ENCODE measurements around the gene KCNK17.

Gene KCNK17

GRCh38 chr6:39313526-39314272 is 520 bp downstream of the KCNK17 start:
- Histone ChIP-seq H3K9me3 (replicated peaks in 1 of 11) (no peaks in the 10 kb centered on the region), H3K4me2 (peak overlapping the region; percentile 91 to 100 (median 99)), H3K36me3 (no peaks in the 10 kb centered on the region), H3K4me3 (peak overlapping the region; percentile 41 to 66 (median 58)), H4K20me1 (peaks cover 0 to 38% (median 14%) of the 10 kb centered on the region in 11 experiments; a peak in 11 of 22 replicates), H3K27ac (peak overlapping the region in 7 of 11 experiments; percentile 7 to 73 (median 55); a peak in 13 of 22 replicates), H3K27me3 (peaks cover 34 to 53% (median 41%) of the 10 kb centered on the region in 11 experiments), H3K4me1 (peaks cover 25 to 67% (median 57%) of the 10 kb centered on the region in 10 experiments), H3K9ac (peak overlapping the region; percentile 22 to 74 (median 53); a peak in 19 of 22 replicates)
- TF ChIP-seq Cebpa-rat (IDR thresholded peaks at IDR 0.05), result no peak

GRCh38 chr6:39312912-39313525 is 1.2 kb downstream of the KCNK17 start:
- H3K36me3 ChIP-seq, result no peaks in the 10 kb centered on the region
- no peak overlapping the region; a peak in 1 of 22 replicates for H3K27ac ChIP-seq
- H4K20me1 ChIP-seq, result peaks cover 0 to 38% (median 14%) of the 10 kb centered on the region in 11 experiments; a peak in 11 of 22 replicates
- peaks cover 34 to 53% (median 41%) of the 10 kb centered on the region in 11 experiments for H3K27me3 ChIP-seq
- H3K9ac ChIP-seq, result peak overlapping the region in 2 of 11 experiments; percentile 22 to 58; a peak in 1 of 22 replicates
- no peak for TF ChIP-seq Cebpa-rat (IDR thresholded peaks at IDR 0.05)
- peak overlapping the region; percentile 41 to 66 (median 58); a peak in 16 of 20 replicates for H3K4me3 ChIP-seq
- H3K4me2 ChIP-seq, result peak overlapping the region; percentile 91 to 100 (median 99)
- H3K9me3 ChIP-seq (replicated peaks in 1 of 11), result no peaks in the 10 kb centered on the region
- peaks cover 25 to 63% (median 50%) of the 10 kb centered on the region in 10 experiments for H3K4me1 ChIP-seq

- Histone ChIP-seq H3K36me3 (no peaks in the 10 kb centered on the region), H4K20me1 (peaks cover 0 to 38% (median 14%) of the 10 kb centered on the region in 11 experiments; a peak in 12 of 22 replicates), H3K27me3 (peaks cover 34 to 45% (median 40%) of the 10 kb centered on the region in 11 experiments), H3K27ac (peak overlapping the region in 2 of 11 experiments; percentile 13 to 31; a peak in 1 of 22 replicates), H3K9ac (0 out of 22 replicates have a peak overlapping the region, but pooled peaks of 1 of the 11 experiments have one; percentile 15), H3K4me1 (peaks cover 25 to 55% (median 40%) of the 10 kb centered on the region in 10 experiments), H3K4me2 (peak overlapping the region in 10 of 11 experiments; percentile 2 to 84 (median 80); a peak in 18 of 22 replicates), H3K9me3 (replicated peaks in 1 of 11) (no peaks in the 10 kb centered on the region), H3K4me3 (no peak overlapping the region)
- no peak for TF ChIP-seq Cebpa-rat (IDR thresholded peaks at IDR 0.05)
Observed at GRCh38 chr6:39310542-39310941, 3.7 kb downstream of the KCNK17 start.

GRCh38 chr6:39309942-39310531 is 4.2 kb downstream of the KCNK17 start:
- H3K9ac ChIP-seq, result 0 out of 22 replicates have a peak overlapping the region, but pooled peaks of 1 of the 11 experiments have one; percentile 15
- H3K27ac ChIP-seq, result peak overlapping the region in 3 of 11 experiments; percentile 13 to 31 (median 28); a peak in 2 of 22 replicates

GRCh38 chr6:39307462-39307861 is 6.8 kb downstream of the KCNK17 start:
- H3K4me1 ChIP-seq, result peaks cover 5 to 36% (median 17%) of the 10 kb centered on the region in 10 experiments; a peak in 18 of 20 replicates
- no peak overlapping the region for H3K9ac ChIP-seq
- no peaks in the 10 kb centered on the region for H3K36me3 ChIP-seq
- no peak overlapping the region for H3K4me2 ChIP-seq
- no peaks in the 10 kb centered on the region for H3K9me3 ChIP-seq (replicated peaks in 1 of 11)
- peaks cover 9 to 14% (median 12%) of the 10 kb centered on the region in 11 experiments for H3K27me3 ChIP-seq
- no peak for TF ChIP-seq Cebpa-rat (IDR thresholded peaks at IDR 0.05)
- H3K27ac ChIP-seq, result no peak overlapping the region
- no peak overlapping the region for H3K4me3 ChIP-seq
- H4K20me1 ChIP-seq, result peaks cover 0 to 19% (median 0%) of the 10 kb centered on the region in 11 experiments; a peak in 6 of 22 replicates

More at GRCh38 chr6:39309942-39310531, 4.2 kb downstream of the KCNK17 start:
- TF ChIP-seq Cebpa-rat (IDR thresholded peaks at IDR 0.05), result no peak
- Histone ChIP-seq H3K27me3 (peaks cover 34 to 40% (median 36%) of the 10 kb centered on the region in 11 experiments), H4K20me1 (peaks cover 0 to 36% (median 14%) of the 10 kb centered on the region in 11 experiments; a peak in 12 of 22 replicates), H3K4me3 (no peak overlapping the region), H3K36me3 (no peaks in the 10 kb centered on the region), H3K9me3 (replicated peaks in 1 of 11) (no peaks in the 10 kb centered on the region), H3K4me1 (peaks cover 24 to 50% (median 35%) of the 10 kb centered on the region in 10 experiments), H3K4me2 (peak overlapping the region in 10 of 11 experiments; percentile 2 to 84 (median 80); a peak in 18 of 22 replicates)

GRCh38 chr6:39304951-39305350 is 9.3 kb downstream of the KCNK17 start:
- H3K27ac ChIP-seq, result no peak overlapping the region
- no peak for TF ChIP-seq Cebpa-rat (IDR thresholded peaks at IDR 0.05)
- no peaks in the 10 kb centered on the region for H3K27me3 ChIP-seq
- H3K9me3 ChIP-seq (replicated peaks in 1 of 11), result no peaks in the 10 kb centered on the region
- no peak overlapping the region for H3K9ac ChIP-seq
- peaks cover 0 to 21% (median 5%) of the 10 kb centered on the region in 10 experiments; a peak in 14 of 20 replicates for H3K4me1 ChIP-seq
- peaks cover 0 to 8% (median 0%) of the 10 kb centered on the region in 11 experiments; a peak in 1 of 22 replicates for H4K20me1 ChIP-seq
- no peak overlapping the region for H3K4me3 ChIP-seq
- no peaks in the 10 kb centered on the region for H3K36me3 ChIP-seq
- H3K4me2 ChIP-seq, result no peak overlapping the region

- Histone ChIP-seq H3K4me1 (peaks cover 0 to 15% (median 0%) of the 10 kb centered on the region in 10 experiments; a peak in 5 of 20 replicates), H3K4me3 (no peak overlapping the region), H3K4me2 (peak overlapping the region in 2 of 11 experiments; percentile 36 to 63; a peak in 2 of 22 replicates), H3K9me3 (replicated peaks in 1 of 11) (no peaks in the 10 kb centered on the region), H3K36me3 (no peaks in the 10 kb centered on the region), H3K27me3 (no peaks in the 10 kb centered on the region), H4K20me1 (peaks cover 0 to 8% (median 0%) of the 10 kb centered on the region in 11 experiments; a peak in 1 of 22 replicates), H3K27ac (no peak overlapping the region), H3K9ac (no peak overlapping the region)
- TF ChIP-seq Cebpa-rat (IDR thresholded peaks at IDR 0.05), result no peak
Observed at GRCh38 chr6:39303425-39304153, 10.6 kb downstream of the KCNK17 start.
